RCC 7860 (cell line): ENCODE measurements around the gene TRMT44.
A peak's percentile ranks its signal among the peaks of the same experiment; 100 is the strongest.

Experiments
- DNase-seq: peaks from one replicate; pipeline ENCODE4 v3.0.0-alpha.2; 2015; ENCODE audit warnings: low spot score
- FAIRE-seq: peaks from 2 replicates; lab custom pipeline; 2012; peaks lifted over from hg19 to GRCh38; lab: Jason Lieb, UNC

TRMT44 gene

GRCh38 chr4:8433136-8433535 is 7.4 kb upstream of the TRMT44 start:
- no peak for DNase-seq

DNA sequence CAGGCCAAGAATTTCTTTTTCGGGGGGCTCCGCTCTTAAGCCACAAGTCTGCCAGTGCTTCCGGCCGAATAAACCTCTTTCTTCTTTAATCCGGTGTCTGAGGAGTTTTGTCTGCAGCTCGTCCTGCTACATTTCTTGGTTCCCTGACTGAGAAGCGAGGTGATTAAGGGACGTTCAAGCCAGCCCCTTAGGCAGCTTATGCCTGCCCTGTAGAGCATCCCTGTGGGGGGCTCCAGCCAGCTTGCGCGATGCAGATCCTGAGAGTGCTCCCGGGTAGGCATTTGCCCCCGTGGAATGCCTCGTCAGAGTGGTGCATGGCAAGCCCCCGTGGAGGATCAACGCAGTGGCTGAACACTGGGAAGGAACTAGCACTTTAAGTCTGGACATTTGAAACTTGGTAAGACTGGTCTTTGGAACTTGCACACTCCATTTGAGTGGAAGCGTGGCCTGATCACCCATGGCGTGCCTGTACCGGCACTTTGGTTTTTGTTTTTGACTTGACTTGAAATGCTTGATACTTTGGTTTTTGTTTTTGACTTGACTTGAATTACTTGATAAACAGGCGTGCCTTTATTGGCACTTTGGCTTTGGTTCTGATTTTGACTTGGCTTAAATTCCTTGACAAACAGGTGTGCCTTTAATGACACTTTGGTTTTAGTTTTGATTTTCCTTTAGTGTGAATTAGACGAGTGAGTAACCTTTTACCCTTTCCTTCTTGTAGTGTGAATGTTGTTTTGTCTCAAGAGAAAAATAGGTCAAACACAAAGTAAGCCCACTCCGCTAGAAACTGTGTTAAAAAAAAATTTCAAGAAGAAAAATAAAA is 6.1 kb upstream of the TRMT44 start:
- FAIRE-seq (no peak), DNase-seq (no peak)

More at GRCh38 chr4:8433136-8433535, 7.4 kb upstream of the TRMT44 start:
- FAIRE-seq = no peak

- FAIRE-seq = no peak
- no peak for DNase-seq
These were observed 4.9 kb upstream of the TRMT44 start for GRCh38 chr4:8435656-8436121.

DNA sequence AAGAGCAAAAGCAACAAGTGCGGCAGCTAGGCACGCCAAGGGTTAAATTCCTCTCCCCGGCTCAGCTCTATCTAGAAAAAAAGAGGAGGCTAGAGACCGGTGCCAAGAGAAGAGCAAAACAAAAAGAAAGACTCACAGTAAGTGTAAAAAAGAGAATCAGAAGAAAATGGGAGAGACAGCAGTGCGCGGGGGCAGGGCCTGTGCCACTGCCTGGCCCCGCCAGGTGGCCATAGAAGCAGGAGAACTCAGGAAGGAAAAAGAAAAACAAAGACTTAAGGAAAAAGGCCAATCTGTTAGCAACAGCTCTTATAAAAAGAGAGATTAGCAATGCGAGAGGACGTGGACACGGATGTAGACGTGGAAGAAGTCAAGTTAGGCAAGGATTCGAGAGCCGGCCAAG is 3.3 kb upstream of the TRMT44 start:
- DNase-seq (no peak), FAIRE-seq (no peak)

DNA sequence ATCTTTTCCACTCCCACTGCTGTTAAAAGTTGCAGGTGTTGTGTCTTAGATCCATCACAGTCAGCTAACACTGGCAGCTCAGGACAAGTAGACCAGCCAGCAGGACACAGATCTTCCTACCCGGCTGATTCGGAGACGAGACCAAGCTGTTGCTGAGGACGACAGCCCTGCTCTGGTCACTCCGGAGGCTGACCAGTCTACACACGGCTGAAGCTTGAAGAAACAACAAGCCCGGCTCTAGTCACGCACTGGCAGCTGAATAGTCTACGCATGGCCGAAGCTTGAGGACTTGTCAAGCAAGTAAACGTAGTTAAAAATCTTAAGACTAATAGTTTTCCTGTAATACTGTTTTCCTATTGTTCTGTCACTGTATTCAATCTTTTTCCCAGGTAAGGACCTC is 1.8 kb upstream of the TRMT44 start:
- DNase-seq = no peak
- no peak for FAIRE-seq

DNA sequence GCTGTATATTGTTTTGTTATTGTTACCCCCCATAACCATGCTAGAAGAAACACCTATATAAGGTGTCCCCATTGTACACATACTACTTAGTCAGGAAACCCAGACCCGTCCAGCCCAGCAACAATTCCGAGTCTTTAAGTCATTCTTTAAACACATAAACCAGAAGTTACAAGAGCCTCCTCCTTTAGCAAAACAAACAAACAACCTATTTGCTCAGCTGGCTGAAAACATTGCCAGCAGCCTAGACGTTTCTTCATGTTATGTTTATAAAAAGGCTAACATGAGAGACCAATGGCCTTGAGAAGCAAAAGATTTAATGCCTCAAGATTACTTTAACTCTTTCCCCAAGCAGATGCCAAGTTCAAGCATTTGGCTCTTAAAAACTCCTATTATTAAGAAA is 1.4 kb upstream of the TRMT44 start:
- no peak for DNase-seq
- no peak for FAIRE-seq

DNA sequence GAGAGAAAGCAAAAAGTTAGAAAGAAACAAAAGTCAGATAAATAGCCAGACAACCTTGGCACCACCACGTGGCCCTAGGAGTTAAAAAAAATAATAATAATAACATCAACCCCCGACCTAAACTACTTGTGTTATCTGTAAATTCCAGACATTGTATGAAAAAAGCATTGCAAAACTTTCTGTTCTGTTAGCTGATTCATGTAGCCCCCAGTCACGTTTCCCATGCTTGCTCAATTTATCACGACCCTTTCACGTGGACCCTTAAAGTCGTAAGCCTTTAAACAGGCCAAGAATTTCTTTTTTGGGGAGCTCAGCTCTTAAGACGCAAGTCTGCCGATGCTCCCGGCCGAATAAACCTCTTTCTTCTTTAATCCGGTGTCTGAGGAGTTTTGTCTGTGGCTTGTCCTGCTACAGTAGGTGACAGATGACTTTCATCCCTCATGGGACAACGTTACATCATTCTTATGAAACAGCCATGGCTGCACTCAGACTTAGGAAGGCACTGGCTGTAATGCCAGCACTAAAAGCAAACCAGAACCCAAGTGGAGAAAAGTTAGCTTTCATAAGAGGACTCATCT is 574 bp upstream of the TRMT44 start:
- DNase-seq = peak; percentile 5

DNA sequence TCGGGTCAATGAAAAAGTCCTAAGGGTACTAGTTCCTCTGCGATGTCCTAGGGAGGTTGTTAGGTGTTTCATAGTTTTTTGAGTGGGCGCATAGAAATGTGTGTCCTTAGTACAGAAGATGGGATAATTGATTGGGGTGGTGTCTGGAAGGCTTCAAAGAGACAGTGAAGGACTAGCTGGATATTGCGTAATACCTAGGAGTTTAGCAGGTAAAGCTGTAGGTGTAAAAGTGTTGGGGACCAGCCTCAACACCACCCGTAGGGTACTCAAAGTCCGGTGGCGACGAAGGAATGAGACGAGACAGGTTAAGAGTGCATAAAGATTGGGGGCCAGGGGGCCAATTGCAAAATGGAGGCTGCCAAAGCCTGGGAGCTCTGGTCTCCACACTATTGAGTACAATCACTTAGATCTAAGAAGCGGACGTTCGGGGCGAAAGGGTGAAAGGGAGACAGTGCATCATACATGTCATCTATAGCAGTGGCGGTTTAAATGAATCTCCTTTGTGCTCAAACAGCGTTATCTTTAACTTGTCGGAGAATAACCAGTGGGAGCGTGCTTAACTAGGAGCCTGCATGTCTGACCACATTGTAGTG is 1.0 kb downstream of the TRMT44 start:
- FAIRE-seq = no peak
- DNase-seq = no peak

More for the DNA sequence above, 574 bp upstream of the TRMT44 start:
- no peak for FAIRE-seq

GRCh38 chr4:8442596-8443358 is 2.2 kb downstream of the TRMT44 start:
- FAIRE-seq (no peak), DNase-seq (no peak)

GRCh38 chr4:8443801-8444200 is 3.2 kb downstream of the TRMT44 start:
- DNase-seq = no peak
- no peak for FAIRE-seq

GRCh38 chr4:8446122-8446521 is 5.5 kb downstream of the TRMT44 start:
- DNase-seq (no peak), FAIRE-seq (no peak)

DNA sequence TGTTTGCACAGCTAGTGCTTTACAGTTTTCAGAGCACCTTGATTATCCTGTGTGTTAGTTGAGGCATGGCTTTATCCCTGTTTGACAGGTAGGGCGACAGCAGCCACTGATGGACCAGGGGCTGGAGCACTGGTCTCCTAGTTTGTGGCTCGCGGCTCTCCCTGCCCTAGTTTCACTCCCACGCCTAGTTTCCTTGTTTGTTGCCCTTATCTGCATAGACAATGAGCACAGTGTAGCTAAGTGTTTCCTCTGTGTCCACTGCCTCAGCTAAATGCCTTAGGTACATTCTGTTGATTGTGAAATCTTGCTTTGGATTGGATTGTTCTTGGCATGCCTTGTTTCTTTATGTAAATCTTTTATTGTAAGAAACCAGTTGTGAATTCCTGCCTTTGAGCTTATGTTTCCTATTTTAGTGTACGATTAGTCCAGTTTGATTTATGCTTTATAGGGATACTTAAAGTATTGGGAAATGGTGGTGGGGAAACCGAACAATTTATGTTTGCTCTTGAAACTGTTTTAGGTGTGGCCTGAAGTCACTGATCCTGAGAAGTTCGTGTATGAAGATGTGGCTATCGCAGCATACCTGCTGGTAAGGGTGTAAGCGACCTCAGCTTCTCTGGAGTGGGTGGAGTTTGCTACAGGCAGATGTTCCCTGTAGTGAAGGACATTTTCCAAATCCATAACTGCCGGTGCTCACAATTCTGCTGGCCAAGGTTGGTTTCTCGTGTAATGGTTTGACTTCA is 11.0 kb downstream of the TRMT44 start:
- FAIRE-seq = no peak
- no peak for DNase-seq

DNA sequence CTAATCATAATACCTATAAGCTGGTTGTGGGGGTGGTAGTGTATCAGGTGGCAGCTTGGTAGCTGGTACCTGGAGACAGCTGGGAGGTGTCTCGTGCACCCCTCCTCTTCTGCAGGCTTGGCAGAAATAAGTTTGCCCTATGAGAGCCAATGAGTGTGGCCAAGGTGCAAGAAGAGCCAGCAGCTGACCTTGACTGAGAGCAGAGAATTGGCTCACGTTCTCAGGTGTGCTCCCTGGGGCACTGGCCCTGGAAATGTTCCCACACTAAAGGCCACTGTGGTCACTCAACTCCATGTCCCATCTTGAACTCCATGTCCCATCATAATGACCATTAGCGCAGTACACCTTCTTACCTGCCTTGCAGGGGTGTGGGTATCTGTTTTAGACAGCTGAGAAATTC is 13.4 kb downstream of the TRMT44 start:
- FAIRE-seq = no peak
- DNase-seq = no peak

DNA sequence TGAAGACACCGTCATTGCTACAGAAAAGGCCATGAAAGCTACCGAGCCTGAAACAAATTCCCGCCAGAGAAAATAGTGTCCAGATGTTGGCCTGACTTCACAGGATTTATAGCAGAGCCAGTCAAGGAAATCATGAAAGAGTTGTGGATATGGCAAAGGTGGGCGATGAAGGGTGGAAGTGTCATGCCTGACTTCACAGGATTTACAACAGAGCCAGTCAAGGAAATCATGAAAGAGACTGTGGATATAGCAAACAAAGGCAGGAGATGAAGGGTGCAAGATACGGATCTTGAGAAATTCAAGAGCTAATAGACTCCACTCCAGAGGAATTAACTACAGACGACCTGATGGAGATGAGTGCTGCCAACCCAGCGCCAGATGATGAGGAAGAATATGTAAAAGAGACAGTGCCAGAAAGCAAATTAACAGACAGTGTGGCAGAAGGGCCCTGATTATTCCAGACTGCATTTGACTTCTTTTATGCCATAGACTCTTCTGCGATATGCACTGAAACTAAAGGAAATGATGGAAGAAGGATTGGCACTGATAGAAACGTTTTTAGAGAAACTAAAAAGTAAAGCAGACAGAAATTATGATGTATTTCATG is 17.2 kb downstream of the TRMT44 start:
- FAIRE-seq (no peak), DNase-seq (no peak)

GRCh38 chr4:8459867-8460445 is 19.4 kb downstream of the TRMT44 start:
- FAIRE-seq (no peak), DNase-seq (no peak)

GRCh38 chr4:8461086-8461485 is 20.5 kb downstream of the TRMT44 start:
- DNase-seq = no peak
- no peak for FAIRE-seq

GRCh38 chr4:8461616-8462015 is 21.0 kb downstream of the TRMT44 start:
- no peak for FAIRE-seq

DNA sequence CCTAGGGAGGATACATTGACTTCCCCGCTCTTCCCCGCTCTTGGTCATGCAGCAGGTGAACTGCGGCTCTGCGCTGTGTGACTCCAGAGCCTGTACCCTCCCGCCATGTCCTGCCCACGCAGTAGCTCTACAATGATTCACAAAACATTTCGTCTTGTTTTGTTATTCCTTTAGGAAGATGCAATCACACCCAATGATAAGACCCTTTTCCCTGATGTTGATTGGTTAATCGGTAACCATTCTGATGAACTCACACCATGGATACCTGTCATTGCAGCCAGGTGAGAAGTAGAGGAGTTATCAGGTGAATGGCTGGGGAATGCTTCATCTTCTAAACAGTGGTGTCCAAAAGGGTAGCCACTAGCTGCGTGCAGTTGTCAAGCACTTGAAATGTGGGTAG is 23.2 kb downstream of the TRMT44 start:
- DNase-seq (no peak), FAIRE-seq (no peak)

More at GRCh38 chr4:8461616-8462015, 21.0 kb downstream of the TRMT44 start:
- DNase-seq = no peak

- FAIRE-seq (no peak), DNase-seq (no peak)
These were observed 23.8 kb downstream of the TRMT44 start for GRCh38 chr4:8464381-8464780.
